Measurements from ENCODE around the gene MMP10.
"Not testable (repeated sequence)": the region's sequence is repeated elsewhere in the genome, so short reads cannot be mapped to it uniquely, and the experiment has no call there.

Gene MMP10

DNA sequence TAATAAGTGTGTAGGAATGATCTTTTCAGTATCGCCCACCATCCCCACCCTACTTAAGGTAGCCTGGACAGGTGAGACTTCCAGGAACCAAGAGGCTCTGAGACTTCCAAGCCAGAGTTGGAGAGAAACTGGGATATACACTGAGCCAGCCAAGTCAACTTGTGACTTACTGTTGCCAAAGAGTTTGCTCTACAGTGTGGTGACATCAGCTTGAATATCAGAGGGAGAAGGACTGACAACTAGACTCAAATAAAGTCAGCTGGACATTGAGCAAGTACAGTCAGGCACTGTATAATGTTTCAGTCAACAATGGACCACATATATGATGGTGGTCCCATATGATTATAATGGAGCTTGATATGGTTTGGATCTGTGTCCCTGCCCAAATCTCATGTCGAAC lies 1.2 kb upstream of the MMP10 start:
- DNase-seq = no peak

GRCh38 chr11:102776454-102776853 lies 4.0 kb downstream of the MMP10 start:
- DNase-seq = no peak

DNA sequence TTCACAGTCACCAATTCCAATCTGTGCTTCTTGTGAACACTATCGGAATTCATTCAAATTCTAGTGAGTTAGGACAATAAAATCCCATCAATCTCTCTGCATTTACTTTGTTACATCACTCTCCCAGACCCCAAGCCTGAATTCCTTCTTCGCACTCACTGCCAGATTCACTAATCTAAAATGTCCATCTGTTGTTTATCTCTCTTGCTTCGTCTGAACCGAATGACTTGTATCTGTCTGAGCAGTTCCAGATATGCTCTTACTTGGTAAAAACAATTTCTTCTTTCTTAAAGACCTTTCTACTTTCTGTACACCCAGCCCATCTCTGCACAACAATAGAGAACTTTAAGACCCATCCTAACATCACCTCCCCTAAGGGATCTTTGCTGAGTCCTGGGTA lies 7.0 kb downstream of the MMP10 start:
- no peak for DNase-seq

- DNase-seq = no peak
Measured at GRCh38 chr11:102771351-102771750, 9.1 kb downstream of the MMP10 start.

- no peak for DNase-seq
Measured at GRCh38 chr11:102770191-102770590, 10.2 kb downstream of the MMP10 start.

DNA sequence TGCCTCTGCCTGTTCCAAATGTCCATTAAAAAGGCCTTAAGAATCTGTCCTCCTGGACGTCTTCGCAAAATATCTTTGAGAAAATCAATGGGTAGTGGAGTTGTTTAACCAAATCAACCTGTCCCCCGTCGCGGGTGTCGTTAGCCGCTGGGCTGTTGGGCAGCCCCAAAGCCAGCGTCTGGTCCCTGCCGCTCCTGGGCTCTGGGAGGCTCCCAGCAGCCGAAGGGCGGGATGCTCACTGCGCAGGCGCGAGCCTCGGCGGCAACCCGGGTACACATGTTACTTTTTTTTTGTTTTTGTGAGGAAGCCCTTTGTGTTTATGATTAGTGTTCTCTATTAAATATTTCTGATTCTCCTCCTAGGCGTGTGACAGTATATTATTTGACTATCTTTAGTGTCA lies 12.6 kb downstream of the MMP10 start:
- no peak for DNase-seq

GRCh38 chr11:102763440-102763839 lies 17.0 kb downstream of the MMP10 start:
- DNase-seq = no peak

- no peak for DNase-seq
Measured at GRCh38 chr11:102762361-102762767, 18.1 kb downstream of the MMP10 start.

DNA sequence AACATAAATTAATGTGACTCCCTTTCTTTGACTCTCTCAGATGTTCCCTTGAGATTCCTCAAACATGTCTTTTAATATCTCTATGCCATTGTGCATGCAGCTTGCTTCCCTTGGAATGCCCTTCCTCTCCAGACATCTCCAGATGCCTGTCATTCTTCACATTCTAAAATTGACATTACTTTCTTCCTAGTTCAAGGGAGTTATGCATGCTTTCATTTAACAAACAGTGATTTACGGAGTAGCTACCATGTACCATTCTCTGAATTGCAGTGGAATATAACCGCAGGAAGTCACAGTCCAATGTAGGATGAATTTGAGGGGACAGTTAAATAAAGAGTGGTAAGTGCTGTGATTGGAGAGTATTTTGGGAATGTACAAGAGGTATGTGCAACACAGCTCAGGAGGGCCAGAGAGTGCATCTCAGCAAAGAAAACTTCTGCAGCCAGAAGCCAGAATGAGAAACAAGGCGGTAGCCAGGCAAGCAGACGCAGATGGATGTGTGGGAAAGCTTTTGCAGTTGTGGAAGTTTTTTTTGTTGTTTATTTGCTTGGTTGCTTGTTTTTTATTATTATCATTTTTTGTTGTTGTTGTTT lies 18.7 kb downstream of the MMP10 start:
- no peak for DNase-seq

DNA sequence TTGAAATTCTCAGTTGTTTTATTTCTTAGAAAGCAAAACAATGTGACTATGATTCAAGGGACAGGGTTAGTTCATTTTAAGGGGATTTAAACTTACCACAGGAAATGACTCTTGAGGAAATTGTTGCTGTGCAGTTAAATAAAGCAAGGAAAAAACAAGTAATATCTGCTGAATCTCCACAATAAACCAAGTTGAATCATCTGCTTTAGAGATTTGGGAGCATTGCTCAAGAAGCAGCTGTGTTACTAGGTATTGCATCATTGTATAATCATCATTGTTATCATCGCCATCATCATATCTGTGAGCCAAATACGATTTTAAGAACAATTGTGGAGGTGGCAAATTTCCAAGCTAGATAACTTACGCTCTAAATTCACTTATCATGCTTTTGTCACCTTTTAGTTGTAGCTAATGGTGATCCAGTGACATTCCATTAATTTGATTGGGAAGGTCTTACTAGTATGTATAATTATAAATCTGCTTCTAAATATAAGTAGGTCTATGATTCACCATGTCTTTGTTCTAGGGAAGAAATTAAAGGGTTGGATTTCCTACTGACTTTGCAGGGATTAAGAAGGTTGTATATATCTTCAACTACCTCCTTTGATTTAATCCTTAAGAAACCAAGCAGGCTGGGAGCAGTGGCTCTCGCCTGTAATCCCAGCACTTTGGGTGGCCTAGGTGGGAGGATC lies 19.9 kb downstream of the MMP10 start:
- DNase-seq = no peak

GRCh38 chr11:102757823-102758549 lies 22.4 kb downstream of the MMP10 start:
- DNase-seq = no peak

DNA sequence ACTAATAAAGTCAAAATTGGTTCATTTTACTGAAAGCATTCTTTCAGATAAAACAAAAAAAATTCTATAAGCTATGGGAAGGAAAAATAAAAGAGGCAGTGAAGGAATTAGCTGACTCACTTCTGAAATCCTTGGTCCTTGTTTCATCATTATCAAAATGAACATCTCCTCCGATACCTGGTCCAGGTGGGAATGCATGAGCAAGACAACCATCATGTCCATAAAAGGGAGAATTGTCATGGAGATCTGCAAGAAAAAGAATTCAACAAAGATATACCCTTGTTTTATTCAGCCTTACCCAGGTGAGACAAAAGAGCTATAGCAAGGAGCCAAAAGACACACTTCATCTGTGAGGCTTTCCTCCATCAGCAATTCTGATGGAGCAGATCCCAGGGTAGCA lies 27.2 kb downstream of the MMP10 start:
- DNase-seq = no peak

GRCh38 chr11:102751673-102752072 lies 28.8 kb downstream of the MMP10 start:
- DNase-seq = no peak

- DNase-seq = no peak
Measured at GRCh38 chr11:102749101-102749722, 31.2 kb downstream of the MMP10 start.

DNA sequence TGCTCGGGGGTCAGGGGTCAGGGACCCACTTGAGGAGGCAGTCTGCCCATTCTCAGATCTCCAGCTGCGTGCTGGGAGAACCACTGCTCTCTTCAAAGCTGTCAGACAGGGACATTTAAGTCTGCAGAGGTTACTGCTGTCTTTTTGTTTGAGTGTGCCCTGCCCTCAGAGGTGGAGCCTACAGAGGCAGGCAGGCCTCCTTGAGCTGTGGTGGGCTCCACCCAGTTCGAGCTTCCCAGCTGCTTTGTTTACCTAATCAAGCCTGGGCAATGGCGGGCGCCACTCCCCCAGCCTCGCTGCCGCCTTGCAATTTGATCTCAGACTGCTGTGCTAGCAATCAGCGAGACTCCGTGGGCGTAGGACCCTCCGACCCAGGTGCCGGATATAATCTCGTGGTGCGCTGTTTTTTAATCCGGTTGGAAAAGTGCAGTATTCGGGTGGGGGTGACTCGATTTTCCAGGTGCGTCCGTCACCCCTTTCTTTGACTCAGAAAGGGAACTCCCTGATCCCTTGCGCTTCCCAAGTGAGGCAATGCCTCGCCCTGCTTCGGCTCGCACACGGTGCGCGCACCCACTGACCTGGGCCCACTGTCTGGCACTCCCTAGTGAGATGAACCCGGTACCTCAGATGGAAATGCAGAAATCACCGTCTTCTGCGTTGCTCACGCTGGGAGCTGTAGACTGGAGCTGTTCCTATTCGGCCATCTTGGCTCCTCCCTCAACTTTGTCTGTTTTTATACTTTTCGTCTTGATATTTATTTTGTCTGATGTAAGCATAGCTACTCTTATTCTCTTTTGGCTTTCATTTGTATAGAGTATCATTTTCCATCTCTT lies 33.5 kb downstream of the MMP10 start:
- DNase-seq = not testable (repeated sequence)

DNA sequence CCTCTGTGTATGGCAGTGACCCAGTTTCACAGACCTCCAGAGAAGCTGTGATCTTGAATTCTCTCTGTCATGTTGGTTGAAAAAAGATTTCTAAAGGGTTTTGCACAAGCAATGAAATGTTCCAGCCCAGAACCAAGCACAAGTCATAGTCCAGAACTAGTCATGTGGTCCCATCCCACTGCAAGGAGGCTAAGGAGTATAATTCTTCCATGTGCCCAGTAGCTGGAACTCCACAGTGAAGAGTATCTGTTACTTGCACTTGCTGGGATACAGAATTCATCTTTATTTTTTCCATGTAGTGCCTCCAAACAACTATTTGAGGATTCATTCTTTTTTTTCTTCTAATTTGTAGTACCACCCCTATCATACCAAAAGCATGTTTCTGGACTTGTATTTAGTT lies 45.8 kb downstream of the MMP10 start:
- DNase-seq = no peak

- no peak for DNase-seq
Measured at GRCh38 chr11:102733232-102733875, 47.1 kb downstream of the MMP10 start.

DNA sequence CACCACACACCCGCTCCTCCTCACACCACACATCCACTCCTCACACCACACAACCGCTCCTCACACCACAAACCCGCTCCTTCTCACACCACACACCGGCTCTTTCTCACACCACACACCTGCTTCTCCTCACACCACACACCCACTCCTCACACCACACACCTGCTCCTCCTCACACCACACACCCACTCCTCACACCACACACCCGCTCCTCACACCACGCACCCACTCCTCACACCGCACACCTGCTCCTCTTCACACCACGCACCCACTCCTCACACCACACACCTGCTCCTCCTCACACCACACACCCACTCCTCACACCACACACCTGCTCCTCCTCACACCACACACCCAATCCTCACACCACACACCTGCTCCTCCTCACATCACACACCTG lies 49.5 kb downstream of the MMP10 start:
- DNase-seq = not testable (repeated sequence)

- no peak for DNase-seq
Measured at GRCh38 chr11:102729849-102730815, 50.3 kb downstream of the MMP10 start.

DNA sequence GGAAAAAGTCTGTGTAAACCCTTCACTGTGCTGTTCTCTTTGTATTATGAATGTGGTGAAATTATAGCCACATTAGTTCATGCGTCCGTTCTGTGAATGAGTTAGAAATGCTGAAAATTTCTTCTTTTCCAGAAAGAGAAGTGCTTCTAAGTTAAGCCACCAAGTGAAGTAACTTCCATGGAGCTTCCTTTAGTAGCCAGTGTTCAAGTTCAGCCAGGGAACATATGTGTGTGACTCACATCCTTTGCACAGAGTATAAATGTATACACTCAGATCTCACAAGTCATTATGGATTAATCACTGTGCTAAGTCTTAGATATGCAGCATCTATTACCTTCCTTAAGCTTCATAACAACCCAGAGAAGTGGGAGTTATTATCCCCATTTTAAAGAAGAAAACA lies 52.5 kb downstream of the MMP10 start:
- DNase-seq = no peak

GRCh38 chr11:102724904-102725500 lies 55.4 kb downstream of the MMP10 start, which contains the start of gene MMP8:
Gene MMP8, minus strand, starts transcription at chr11:102724954. Its CDS starts 99 bp downstream, at chr11:102724855.
- DNase-seq = no peak

Data from activated gamma-delta T cell treated with Interleukin-2 at 50 U/mL for 16 hours (primary cell).